Stimulated activated CD4-positive, alpha-beta T cell treated with anti-CD3 and anti-CD28 coated beads, Interleukin-4, amount 100 ng/mL, for 24 hours (primary cell): ENCODE measurements around the gene SNX25.
"Not testable (repeated sequence)": the region's sequence is repeated elsewhere in the genome, so short reads cannot be mapped to it uniquely, and the experiment has no call there.

Experiments
- DNase-seq: peaks from one replicate; pipeline ENCODE4 v3.0.0-alpha.2; 2020

Gene SNX25

DNA sequence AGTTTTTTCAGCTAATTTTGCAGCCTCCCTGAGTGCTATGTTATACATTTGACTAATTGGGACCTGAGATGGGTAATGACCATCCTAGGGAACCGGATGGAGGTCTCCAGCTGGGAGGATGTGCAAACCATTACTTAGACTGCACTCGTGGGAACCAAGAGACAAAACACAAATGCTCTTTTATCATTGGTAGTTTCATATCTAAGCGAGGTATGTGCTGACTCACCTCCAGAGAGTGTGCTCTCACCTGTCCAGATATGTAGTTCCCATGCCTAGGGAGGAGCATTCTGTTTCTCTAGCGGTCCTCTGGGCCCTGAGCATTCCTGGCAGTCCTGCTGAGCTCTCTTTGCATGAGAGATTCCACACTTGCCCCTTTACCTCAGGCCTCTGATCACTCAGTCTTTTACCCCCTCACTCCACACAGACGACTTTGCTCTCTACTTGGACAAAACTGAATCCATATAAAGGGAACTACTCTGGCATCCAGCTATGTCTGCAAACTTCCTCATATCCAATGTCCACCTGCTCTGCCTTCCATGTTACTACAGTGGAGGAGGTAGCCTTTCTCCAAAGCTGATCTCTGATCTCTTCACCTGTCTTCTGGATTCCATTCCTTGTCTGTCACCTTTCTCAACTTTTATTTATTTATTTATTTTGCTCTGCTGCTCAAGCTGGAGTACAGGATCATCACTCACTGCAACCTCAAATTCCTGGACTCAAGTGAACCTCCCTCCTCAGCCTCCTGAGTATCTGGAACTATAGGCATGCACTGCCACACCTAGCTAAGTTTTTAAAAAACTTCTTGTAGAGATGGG is 97.9 kb downstream of the SNX25 start:
- DNase-seq: no peak

GRCh38 chr4:185309770-185310169 is 100.4 kb downstream of the SNX25 start:
- DNase-seq: no peak

GRCh38 chr4:185311113-185311888 is 101.9 kb downstream of the SNX25 start:
- no peak for DNase-seq

DNA sequence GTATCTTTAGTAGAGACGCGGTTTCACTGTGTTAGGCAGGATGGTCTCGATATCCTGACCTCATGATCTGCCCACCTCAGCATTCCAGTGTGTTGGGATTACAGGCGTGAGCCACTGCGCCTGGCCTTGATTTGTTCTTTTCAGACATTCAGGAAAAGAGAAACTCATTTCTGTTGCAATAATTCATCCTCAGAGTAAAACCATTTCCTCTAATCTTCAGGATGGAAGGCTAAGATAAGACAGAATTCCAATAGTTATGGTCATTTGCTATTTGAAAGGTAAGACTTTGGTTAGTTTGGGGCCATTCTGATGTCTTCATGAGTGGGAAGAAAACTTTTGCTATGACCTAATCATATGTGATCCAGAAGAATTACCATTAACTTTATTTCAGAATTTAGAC is 103.3 kb downstream of the SNX25 start:
- no peak for DNase-seq

GRCh38 chr4:185317462-185317861 is 108.1 kb downstream of the SNX25 start:
- DNase-seq: not testable (repeated sequence)

GRCh38 chr4:185317880-185318279 is 108.5 kb downstream of the SNX25 start:
- DNase-seq: no peak

DNA sequence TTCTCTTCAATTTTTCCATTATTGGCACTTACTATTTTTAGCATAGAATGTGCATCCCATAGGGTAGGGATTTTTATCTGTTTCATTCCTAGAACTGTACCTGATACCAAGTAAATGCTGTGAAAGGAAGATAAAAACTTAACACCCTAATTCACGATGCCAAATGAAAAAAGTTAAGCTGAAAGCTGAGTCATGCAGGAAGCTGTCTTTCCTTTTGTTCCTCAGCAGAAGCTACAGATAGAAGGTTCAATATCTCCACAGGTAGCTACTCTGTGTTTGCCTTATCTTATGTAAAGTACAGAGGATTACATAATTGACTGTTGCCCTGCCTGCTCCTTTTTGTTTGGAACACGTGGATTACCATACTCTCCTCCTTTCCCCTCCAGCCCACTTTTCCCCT is 109.3 kb downstream of the SNX25 start:
- DNase-seq: no peak

- no peak for DNase-seq
These were observed 113.4 kb downstream of the SNX25 start for GRCh38 chr4:185322803-185323202.

GRCh38 chr4:185323606-185324005 is 114.2 kb downstream of the SNX25 start:
- DNase-seq: no peak

DNA sequence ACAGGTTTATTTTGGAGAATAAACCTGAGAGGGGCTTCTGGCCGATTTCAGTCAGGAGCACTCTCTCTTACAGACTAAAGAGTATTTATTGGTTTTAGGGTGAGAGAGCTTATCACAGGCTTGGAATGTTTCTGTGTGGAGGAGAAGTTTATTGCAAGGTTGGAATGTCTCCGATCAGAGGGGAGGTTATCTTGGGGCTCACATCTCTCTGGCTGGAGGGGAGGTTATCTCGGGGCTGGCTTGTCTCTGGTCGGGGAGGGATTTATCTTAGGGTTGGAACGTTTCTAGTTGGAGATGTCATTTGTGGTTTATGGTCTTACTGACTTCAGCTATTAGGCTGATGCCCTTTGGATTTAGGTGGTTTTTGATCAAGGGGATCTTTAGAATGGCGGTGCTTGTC is 115.0 kb downstream of the SNX25 start:
- not testable (repeated sequence) for DNase-seq

- not testable (repeated sequence) for DNase-seq
These were observed 116.3 kb downstream of the SNX25 start for GRCh38 chr4:185325721-185326120.

- DNase-seq: no peak
These were observed 119.2 kb downstream of the SNX25 start for GRCh38 chr4:185328586-185328985.

DNA sequence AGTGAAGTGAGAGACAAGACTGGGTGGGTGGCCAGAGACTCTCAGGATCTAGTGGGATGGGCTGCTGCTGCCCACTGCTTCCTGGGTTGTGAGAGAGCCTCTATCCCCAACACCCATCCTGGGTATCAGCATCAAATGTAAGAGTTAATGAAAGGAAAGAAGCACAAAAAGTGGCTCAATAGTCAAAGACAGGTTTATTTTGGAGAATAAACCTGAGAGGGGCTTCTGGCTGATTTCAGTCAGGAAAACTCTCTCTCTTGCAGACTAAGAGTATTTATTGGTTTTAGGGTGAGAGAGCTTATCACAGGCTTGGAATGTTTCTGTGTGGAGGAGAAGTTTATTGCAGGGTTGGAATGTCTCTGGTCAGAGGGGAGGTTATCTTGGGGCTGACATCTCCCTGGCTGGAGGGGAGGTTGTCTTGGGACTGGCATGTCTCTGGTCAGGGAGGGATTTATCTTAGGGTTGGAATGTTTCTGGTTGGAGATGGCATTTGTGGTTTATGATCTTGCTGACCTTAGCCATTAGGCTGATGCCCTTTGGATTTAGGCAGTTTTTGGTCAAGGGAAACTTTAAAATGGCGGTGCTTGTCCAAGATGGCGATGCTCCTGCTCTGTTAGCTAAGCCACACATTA is 120.6 kb downstream of the SNX25 start:
- not testable (repeated sequence) for DNase-seq

DNA sequence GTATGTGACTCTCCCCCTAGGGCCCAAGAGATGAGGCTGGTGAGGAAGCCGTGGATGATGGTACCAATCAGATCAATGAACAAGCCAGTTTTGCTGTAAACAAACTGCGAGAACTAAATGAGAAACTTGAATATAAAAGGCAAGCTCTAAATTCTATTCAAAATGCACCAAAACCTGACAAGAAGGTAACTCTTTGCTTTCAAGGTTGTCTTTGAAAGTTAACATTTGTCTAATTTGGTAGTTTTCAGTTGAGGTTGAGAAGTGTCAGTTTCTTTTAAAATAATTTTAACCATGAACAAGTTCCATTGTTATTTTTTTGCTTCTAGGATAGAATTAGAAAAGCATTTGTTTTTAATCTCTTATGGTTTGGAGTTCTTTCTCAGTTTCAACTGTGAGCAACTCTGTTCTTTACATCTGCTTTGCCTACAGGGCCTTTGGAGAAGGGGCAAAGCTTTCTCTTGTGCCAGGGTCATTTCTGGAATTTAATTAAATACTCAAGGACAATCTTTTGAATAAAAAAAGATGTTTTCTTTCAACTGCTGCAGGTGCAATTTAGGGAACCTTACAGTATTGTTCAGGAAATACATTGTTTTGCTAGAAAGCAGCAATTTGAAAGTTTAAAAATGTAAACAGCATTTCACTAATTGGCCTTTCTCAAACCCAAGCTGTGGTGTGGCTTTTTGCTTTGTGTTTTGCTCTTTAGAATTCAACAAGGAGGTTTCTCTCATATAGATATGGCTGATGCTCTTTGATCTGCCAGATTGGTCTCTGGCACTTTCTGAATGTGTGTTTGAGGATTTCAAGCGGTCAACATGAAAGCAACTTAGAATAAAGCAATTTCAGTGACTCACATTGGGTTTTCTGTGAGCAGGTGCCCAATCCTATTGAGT is 123.4 kb downstream of the SNX25 start:
- no peak for DNase-seq

- DNase-seq: no peak
These were observed 124.9 kb downstream of the SNX25 start for GRCh38 chr4:185334326-185334725.

GRCh38 chr4:185335579-185335978 is 126.2 kb downstream of the SNX25 start:
- no peak for DNase-seq

- no peak for DNase-seq
These were observed 130.5 kb downstream of the SNX25 start for GRCh38 chr4:185339941-185340340.

DNA sequence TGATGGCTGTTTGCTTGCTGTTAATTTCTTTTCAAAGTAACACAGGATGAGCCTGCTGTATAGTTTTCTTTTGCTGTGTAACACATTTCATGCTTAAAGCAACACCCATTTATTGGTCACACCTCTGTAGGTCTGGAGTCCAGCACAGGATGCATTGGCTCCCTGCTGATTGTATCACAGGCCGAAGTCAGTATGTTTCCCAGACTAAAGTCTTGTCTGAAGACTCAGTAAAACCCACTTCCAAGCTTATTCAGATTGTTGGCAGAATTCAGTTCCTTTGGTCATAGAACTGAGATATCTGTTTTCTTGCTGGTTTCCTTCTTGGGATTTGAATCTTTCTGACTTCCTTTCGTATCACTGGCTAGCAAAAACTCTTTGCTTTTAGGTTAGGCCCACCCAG is 132.0 kb downstream of the SNX25 start:
- no peak for DNase-seq

- no peak for DNase-seq
These were observed 132.4 kb downstream of the SNX25 start for GRCh38 chr4:185341841-185342240.

DNA sequence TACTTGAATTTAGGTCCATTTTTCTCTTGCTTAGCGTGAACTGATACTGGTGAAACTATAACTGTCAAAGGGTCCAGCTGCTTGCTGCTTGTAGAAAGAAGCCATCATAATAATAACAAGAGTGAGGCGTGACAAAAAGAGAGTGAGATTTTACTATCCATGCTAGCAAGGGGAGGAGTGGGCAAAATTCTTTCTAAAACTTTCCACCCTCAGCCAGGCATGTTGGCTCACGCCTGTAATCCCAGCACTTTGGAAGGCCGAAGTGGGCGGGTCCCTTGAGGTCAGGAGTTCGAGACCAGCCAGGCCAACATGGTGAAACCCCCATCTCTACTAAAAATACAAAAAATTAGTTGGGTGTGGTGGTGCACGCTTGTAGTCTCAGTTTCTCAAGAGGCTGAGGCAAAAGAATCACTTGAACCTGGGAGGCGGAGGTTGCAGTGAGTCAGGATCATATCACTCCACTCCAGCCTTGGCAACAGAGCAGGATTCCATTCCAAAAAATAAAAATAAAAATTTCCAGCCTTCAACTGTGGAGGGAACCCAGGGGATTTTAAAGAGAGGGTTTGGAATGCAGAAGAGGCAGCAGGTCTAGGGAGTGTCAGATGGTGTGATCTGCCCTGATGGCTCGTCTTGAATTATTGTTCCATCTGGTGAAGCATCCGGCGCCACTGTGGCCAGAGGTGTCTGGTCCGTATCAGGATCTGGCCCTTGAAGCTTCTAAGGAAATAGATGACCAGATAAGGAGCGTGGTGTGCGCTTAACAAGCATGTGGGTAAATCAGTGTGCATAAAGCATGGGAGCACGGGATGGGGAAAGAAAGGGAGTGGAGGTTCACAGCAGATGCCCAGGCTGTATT is 134.6 kb downstream of the SNX25 start:
- DNase-seq: no peak

DNA sequence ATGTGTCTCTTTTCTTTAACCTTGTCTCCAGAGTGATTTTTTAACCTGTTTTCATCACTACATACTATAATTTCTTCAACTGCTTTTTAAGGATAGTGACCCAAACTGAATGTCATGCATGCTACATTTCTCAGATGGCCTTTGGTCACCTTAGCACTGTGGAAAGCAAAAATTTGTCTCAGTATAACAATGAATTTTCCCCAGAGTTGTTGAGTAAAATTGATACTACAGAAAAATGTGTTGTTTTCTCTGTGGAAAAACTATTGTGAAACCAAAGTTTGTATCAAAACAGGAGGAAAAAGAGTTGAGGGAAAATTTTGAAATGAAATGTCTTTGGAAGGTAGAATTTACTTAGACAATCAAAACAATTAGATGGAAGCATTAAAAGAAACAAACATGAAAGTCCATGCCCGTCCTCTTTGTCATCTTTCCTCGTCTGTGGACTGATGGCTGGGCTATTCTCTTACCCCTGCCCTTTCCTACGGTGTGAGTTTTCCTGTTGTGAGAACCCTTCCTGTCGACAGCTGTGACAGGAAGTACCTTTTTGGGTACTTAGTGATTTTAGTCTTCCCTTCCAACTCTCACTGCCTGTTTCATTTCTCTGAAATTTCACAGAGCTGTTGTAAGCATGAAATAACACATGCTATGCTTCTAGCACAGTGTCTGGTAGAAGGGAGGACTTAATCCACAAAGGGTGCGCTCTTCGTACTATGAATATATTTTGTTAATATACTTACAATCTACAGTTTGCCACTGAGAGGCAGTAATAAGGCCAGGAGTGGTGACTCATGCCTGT is 135.5 kb downstream of the SNX25 start:
- no peak for DNase-seq
